GM21786 (cell line): ENCODE data around the gene OR2F2.
A peak's percentile ranks its signal among the peaks of the same experiment; 100 is the strongest.

Experiments used
- ATAC-seq: cut with Tn5 transposase; IDR thresholded peaks from one replicate; pipeline ENCODE4 v1.9.1; 2021; ENCODE audit not compliant: unreplicated experiment

The OR2F2 gene, protein sequence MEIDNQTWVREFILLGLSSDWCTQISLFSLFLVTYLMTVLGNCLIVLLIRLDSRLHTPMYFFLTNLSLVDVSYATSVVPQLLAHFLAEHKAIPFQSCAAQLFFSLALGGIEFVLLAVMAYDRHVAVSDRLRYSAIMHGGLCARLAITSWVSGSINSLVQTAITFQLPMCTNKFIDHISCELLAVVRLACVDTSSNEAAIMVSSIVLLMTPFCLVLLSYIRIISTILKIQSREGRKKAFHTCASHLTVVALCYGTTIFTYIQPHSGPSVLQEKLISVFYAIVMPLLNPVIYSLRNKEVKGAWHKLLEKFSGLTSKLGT

DNA sequence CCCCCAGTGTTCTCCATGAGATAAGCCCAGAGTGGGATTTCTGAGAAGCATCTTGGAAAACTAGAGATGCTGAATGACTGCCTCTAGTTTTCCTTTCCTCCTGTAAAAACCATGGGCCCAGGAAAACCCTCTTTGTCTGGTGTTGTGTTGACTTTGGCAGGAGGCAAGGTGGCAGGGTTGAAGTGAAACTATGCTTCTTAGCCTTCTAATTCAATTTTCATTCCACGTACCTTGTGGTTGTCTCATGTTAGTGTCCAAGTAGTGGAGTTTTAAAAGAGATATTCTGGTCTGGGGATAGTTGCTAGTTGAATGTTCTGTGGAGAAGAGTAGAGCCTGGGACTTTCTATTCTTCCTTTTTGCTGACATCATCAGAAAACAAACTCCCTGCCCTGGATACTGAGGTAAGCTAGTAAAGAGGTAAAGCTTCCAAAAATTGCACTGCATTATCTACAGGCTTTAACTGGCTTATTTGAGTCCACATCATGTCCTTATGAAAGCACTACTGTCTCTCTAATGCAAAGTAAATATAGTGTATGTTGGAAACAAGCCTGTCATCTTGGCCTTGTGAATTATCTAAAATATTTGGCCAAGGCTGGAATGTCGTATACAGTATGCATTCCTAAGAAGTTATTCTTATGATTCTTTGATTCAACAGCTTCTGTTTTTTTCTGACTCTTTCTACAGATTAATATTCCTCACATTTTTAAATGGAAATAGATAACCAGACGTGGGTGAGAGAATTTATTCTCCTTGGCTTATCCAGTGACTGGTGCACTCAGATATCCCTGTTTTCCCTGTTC, at the start of gene OR2F2:
TSS of gene OR2F2 (plus strand) at position 708 of the 800 bp plus-strand sequence. CDS start at position 708, 0 bp downstream.
- ATAC-seq, result no peak

DNA sequence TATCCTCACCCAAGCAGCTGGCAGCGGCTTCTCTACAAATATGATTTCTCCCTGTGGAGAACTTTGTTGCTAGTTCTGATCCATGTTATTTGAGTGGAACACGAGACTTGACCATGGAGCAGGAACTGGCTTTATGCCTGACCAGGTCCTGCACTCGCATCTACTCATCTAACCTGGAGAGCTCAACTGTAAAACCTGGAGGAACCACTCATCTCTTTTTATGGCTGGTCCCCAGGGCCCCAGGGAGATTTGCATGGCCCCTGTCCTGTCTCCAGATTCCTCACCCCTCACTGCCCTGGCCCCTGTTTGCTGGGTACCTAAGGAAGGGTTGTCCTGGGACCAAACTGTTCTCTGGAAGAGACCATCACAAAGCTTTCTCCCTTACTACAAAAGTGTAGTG, 49.1 kb upstream of the OR2F2 start:
- ATAC-seq, result no peak

DNA sequence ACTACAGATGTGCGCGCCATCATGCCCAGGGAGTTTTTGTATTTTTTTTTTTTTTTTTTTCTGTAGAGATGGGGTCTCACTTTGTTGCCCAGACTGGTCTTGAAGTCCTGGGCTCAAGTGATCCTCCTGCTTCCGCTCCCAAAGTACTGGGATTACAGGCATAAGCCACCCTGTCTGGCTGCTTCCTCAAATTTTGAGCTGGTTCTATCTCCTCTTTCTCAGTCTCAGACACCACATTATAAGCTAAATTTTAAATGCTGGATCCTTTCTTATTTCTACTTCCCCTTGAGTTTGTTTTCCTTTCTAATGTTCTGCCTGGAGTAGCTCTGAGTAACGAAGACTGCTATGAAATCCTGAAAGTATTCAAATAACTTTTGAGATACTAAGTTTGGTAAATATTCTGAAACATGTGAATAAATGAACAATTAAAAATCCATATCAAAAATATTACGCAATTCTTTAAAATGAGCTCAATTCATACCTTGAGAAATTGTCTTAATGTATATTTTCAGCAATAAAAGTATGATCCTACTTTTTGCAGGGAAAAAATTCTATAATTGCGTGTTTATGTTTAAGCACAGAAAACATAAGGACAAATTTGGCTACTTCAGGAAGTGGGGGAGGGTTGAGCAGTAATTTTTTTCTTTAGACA, 48.1 kb upstream of the OR2F2 start:
- ATAC-seq, result no peak

DNA sequence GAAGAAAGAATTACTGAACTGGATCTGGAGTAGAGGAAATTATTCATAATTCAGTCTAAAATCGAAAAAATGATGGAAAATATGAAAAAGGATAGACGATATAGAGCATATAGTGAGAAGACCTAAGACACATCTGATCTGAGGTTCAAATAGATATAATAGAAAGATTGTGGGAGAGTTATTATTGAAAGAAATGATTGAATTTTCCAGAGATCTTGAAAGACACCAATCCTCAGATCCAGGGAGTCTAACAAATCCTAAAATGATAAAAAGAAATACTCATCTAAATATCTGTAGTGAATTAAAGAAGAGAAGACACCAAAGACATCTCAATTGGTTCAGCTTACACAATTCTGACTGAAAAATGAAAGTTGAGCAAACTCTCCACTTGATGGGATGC, 46.0 kb upstream of the OR2F2 start:
- ATAC-seq, result no peak

DNA sequence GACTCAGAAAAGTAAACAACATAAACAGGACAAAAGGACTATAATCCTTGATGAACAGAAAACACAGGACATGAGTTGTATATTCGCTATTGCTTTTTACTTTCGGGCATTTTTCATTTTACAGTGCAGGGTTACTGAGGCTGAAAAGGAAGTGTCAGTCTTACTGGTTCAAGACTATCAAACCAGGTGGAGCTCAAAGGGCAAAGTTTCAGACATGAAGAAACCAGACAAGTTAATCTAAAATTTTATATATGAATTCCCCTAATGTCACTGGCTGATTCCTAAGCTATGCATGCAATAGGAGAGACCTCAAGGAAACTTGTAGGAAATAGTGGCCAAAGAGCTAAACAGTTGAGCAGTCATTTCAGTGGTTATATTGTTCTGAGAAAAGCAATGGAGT, 44.5 kb upstream of the OR2F2 start:
- no peak for ATAC-seq

DNA sequence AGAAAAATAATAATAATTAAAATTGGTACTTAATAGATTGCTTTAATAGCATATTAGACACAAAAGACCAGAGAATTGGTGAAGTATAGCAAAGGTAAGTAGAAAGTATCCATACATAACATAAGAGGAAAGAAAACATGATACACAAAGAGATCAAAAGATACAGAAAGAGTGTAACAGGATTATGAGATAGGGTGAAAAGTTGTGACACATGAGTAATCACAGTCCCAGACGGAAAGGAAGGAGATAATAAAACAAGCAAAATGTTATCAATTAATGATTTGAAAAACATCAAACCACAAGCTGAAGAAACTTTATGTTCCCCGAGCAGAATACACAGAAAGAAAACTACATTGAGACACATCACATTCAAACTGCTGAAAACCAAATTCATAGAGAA, 43.6 kb upstream of the OR2F2 start:
- no peak for ATAC-seq

DNA sequence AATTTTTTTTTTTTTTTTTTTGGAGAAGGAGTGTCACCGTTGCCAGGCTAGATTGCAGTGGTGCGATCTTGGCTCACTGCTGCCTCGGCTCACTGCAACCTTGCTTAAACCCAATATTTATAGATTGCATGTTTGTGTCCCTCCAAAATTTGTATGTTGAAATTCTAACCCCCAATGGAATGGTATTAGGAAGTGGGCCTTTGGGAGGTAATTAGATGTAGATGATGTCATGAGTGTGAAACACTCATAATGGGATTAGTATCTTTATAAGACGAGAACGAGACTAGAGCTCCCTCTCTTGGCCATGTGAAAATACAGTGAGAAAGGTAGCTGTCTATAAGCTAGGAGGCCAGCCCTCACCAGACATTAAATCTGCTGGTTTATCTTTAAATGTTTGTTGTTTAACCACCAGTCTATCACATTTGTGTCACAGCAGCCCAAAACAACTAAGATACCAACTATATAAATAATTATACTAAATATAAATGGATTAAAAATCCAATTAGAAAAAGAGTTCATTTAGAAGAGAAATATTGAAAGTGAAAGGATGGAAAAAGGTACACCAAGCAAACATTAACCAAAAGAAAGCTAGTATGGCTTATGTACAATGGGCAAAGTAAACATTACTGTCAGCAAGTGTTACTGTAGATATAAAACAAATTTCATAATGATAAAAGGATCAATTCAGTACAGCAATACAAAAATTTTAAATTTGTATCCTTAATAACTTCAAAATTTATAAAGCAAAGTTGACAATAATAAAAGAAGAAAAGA, 42.3 kb upstream of the OR2F2 start:
- peak; percentile 99 for ATAC-seq

DNA sequence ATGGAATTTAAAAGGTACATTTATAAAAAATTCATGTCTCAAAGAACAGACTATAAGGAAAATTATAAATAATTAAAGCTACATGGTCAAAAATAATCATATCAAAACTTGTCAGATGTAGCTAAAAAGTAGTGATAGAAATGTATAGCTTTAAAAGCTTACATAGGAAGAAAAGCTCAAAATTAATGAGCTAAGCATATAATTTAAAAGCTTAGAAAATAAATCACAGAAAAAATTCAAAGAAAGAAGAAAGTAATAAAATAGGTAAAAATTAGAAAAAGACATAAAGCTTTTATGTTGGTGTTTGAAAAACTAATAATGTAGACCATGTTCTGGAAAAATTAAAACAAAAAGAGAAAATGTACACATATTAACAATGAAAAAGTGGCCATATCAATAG, 38.4 kb upstream of the OR2F2 start:
- no peak for ATAC-seq

DNA sequence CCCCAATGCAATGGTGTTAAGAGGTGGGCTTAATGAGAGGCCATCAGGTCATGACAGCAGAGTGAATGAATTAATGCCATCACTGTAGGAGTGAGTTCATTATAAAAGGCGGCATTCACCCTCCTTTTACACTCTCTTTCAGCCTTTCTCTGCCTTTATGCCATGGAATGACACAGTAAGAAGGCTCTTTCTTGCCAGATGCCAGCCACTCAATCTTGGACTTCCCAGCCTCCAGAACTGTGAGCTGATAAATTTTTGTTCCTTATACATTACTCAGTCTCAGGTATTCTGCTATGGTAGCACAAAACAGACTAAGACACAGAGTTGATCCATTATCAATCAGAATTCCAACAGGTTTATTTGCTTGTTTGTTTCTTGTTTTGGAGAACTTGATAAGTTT, 36.2 kb upstream of the OR2F2 start:
- ATAC-seq, result no peak

DNA sequence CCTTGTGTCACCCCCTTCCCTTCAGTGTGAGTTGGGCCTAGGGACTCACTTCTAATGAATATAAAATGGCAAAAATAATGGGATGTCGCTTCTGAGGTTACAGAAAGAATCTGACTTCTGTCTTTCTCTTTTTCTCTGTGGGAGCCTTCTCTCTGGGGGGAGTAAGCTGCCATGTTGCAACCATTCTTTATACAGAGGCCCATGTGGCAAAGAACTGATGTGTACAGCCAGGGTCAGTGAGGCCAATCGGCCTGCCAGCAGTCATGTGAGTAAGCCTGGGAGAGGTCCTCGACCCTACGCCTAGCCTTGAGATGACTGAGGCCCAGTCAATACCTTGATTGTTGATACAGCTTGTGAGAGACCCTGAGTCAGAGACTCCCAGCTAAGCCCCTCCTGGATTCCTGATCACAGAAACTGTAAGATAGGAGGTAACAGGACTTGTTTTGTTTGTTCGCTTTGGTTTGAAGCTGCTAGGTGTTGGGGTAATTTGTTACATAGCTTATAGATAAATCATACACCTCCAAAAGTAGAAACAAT, 34.7 kb upstream of the OR2F2 start:
- no peak for ATAC-seq

DNA sequence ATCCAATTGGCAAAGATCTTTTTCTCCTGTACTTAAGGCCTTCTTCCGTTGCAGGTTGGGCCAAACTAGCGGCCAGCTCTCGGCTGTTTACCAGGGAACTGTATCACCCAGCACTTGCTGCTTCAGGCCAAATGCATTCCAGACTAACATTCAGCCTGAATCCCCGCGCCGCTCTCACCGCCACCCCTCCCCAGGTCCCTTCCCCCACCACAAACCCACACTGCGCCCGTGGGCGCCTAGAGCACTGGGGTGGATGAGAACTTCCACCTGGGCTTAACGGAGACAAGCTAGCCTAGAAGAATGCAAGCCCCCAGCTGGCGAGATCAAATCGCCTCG, 33.7 kb upstream of the OR2F2 start:
- ATAC-seq, result no peak

DNA sequence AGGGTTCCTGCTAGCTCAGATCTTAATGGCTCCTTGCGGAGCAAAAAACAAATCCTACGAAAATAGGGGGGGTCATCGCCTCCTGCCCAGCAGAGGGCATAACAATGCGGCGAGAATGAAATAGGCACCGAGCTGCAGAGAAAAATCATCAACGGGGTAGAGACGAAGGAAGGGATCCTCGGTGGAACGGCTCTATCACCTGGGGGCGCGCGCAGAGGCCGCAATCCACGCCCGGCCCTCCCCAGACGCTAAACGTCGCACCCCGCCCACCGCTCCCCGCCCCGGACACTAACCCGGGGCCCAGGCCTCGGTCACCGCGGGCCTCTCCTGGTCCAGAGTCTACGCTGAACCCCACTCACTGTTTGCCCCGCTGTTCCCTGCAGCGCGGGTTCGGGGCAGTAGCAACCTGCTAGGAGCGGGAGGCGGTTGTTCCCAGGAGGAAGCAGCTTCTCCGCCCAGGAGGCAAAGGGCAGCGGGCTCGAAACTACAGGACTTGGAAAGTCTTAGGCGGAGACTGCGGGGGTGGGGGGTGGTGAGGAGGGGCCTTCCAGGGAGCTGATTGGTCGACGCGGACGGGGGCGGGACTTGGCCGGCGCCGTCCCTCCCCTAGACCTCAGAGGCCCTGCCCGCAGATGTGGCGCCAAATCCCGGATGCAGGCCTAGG, 33.2 kb upstream of the OR2F2 start, which contains the start of gene TCAF1:
TSS of gene TCAF1 (minus strand) at position 509 of the 664 bp plus-strand sequence. CDS start 25,568 bp downstream, outside the sequence.
- peak; percentile 89 for ATAC-seq

DNA sequence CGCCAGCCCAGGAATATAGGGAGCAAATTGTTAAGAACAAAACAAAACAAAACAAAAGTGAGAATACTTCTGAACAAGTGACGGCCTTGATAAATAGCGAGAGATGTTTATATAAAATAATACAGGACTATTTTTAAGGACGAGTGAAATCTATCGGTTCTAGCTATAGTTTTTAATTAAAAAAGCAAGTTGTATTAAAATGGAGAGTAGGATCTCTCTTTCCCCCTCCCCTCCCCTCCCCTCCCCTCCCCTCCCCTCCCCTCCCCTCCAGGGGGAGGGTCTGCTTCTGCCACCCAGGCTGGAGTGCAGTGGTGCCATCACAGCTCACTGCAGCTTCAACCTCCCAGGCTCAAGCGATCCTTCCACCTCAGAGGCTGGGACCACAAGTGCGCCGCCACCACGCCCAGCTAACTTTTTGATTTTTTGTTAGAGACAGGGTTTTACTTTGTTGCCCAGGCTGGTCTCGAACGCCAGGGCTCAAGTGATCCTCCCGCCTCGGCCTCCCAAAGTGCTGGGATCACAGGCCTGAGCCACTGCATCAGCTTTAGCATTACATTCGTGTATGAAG, 32.6 kb upstream of the OR2F2 start:
- ATAC-seq, result no peak

DNA sequence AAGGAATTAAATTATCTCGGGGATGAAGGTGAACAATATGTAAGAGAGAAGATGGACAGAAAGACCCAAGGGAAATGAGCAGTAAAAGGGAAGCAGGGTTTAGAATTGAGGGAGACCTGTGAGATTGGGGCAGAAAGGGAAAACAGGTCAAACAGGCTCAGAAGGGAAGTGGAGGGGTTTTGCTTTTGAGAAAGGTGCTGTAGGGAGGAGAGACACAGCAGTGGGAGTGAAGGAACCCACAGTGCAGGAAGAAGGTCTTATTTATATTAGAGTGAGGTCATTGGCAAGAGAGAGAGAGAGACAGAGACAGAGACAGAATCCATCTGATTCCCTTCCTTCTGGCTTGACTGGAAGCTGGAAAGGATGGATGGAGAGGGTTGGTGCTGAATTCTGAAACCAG, 29.5 kb upstream of the OR2F2 start:
- no peak for ATAC-seq

DNA sequence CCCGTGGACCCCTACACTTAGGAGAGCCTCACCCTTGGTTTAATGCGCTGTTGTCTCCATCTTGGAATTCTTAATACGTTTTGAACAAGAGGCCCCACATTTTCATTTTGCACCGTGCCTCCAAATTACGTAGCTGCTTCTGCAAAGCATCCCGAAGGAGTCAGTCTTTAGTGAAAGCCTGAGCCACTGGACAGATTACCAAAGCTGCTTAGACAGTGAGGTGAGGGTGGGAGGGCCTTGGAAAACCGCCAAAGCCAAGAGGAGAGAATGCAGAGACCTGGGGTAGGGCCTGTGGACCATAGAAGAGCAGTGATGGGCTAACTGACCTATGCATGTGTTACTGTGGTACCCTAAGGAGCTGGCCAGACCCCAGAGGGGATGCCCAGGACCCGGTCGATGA, 28.9 kb upstream of the OR2F2 start:
- no peak for ATAC-seq

DNA sequence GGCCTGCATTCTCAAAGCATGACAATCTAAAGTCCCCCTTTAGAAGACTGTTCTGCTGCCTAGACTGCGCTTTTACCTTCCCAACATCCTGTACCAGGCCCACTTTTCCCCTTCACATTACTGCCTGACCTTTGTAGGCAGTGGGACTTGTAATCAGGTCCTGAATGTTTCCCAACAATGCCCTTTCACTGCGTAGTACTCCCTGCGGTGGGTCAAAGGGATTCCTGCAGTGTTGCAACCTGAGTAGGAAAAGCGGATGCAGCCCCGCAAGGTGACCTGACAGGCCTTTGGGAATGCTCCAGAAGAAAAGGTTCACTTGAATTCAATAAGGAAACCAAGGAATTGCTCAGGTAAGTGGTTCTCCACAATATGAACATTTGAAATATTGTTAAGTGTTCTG, 28.1 kb upstream of the OR2F2 start:
- ATAC-seq, result no peak

DNA sequence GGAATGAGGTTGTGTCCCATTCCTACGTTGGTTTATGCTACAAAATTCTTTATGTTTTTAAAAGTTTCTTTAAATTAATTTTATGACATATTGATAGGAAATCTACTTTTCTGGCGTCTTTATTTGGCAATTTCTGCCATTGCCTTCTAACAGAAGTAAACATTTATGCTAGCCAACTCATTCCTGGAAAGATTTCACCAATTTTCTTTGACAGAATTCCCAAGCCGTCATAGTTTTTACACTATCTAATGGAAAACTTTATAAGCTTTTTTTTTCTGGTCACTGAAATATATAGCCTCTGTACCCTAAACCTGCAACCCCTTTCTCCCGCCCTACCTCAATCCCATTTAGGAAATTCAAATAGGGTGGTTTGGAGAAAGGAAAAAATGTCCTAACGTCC, 26.9 kb upstream of the OR2F2 start:
- ATAC-seq, result no peak

DNA sequence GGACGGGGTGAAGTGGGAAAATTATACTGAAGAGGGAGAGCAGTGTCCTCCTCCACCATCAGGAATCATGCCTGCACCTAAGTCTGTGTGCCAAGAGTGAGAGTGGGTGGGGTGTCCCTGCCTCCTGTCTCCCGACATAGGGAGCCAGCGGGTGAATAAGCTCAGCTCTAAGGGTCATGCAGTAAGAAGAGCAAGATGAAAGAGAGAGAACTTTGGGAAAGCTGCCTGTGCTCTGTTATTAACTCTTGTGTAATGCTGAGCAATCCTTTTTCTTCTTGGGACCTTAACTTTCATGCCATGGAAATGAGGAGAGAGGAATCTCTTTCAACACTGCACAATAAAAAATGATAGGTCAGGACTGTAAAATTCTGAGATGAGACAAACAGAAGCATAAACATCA, 25.2 kb upstream of the OR2F2 start:
- no peak for ATAC-seq

DNA sequence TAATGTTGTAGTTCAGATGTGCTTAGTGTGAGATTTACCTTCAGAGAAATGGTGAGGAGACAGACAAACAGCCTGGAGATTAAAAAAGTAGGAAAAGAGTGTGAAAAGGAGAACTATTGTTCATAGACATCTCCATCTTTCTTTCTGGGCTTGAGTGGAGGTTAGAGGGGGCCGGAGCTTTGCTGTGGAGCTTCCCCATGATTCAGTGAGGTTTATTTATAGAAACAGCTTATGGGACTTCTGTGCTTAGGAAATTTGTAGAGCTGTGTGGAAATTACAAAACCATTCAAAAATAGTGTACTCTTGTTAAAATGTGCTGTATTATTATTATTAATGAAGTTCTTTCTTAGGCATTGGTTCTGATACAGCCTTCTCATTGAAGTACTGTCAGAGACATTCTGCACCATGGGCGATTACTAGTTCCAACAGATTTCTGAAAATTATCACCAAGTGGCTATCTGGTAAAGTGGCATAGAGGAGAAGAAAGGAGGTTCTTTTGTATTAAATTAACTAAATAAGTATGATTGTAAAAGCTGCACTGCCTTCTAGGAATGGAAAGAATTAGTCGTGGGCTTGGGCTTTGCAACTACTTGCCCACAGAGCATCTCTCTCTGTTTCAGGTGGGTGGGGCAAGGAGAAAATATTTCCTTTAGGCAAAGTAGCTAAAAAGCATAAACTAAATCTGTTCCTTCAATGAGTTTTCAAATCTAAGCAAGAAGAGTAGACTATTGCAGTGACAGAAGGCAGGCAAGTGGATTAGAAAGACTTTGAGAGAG, 24.4 kb upstream of the OR2F2 start:
- no peak for ATAC-seq
